ENCODE data around the gene SARNP.

GRCh38 chr12:55728186-55728938 is 89.2 kb downstream of the SARNP start:
- no peak for TF ChIP-seq CTCF (IDR thresholded peaks at IDR 0.05)
- peak in 1 of 2 donors; percentile 10 for TF ChIP-seq POLR2A (IDR thresholded peaks at IDR 0.05)
